HG03575 (cell line): ENCODE data around the gene TMEM80.
A peak's percentile ranks its signal among the peaks of the same experiment; 100 is the strongest.
"Not testable (repeated sequence)": the region's sequence is repeated elsewhere in the genome, so short reads cannot be mapped to it uniquely, and the experiment has no call there.

Source experiments
- ATAC-seq: cut with Tn5 transposase; IDR thresholded peaks from one replicate; pipeline ENCODE4 v1.9.1; 2021; ENCODE audit not compliant: unreplicated experiment, insufficient number of reproducible peaks, low FRiP score; ENCODE audit errors: extremely low read depth

The TMEM80 gene

DNA sequence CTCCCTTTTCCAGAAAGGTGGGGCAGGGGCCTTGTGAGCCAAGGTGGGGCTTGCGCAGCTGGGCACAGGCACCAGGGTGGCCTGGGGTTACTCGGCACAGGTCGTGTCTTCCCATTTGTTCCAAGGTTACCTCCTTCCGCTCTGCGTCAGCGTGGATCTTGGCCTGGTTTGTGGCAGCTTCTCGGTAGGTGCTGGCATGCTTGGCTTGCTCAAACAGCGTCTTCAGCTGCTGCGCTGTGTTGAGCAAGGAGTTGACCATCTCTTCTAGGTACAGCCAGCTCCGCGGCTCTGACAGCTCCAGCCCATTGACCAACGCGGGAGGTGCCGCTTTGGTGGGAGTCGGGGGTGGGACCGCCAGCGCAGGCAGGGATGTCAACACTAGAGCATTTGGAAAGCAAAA lies 21.2 kb upstream of the TMEM80 start:
- no peak for ATAC-seq

DNA sequence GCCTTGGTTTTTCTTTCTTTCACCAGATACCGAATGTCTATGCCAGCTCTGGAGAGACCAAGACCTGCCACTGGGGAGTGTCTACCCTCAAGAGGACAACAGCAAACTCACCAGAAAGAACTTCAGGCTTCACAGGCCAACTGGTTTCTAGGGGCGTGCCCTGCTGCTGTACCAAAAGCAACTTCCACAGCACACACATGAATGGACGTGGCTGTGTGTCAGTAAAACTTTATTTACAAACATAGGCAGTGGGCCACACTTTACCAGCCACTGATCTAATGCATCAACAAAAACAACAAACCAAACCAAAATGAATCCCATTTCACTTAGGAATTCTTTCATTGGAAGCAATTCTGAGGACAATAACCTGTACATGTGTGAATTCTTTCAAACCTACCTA lies 17.3 kb upstream of the TMEM80 start:
- no peak for ATAC-seq

- ATAC-seq = no peak
Measured at GRCh38 chr11:679271-680207, 16.1 kb upstream of the TMEM80 start.

DNA sequence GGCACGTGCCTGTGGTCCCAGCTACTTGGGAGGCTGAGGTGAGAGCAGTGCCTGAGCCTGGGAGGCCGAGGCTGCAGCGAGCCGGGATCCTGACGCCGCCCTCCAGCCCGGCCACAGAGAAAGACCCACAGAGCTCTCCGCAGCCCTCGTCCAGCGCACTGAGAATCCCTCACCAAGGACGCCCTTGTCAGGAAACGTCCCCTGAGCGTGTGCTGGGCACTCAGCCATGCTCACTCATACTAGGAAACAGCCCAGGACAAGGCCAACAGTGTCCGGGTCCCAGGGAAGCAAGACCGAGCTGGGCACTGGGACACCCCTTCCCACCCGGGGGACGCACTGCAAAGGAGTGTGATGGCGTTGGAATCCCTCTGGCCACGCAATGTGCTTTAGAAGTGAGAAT lies 15.1 kb upstream of the TMEM80 start:
- ATAC-seq = no peak

- no peak for ATAC-seq
Measured at GRCh38 chr11:680970-681369, 14.6 kb upstream of the TMEM80 start.

DNA sequence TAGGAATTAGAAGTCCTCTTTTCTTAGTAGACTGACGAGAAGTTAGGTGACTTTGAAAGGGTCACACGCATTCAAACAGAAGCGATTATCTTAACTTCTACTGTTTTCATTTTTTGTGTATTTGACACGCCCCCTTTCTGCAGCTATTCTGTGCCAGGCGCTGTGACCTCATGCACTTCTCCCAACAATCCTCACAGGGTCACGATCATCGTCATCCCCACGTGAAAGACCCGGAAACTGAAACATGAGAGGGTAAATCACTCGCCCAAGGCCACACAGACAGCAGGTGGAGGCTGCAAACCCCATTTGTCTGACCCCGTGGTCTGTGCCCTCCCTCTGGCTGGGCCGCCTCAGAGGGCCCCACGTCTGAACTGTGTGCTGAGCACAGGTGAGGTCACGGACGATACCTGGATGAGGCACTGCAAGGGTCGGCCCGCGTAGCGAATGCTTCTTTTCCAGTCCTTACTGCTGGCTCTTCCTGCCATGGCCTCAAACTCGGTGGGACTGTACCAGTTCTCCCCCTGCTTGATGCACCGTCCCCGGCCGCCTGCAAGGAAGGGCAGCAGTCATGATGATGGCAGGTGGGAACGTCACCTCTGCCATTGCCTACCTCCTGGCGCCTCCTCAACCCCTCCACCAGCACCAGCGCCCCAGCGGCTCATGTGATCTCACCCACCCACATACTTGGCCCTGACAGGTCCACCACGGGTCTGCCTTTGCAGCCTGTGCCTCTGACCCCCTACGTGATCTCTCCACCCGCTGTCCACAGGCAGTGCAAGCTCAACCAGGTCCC lies 9.0 kb upstream of the TMEM80 start:
- no peak for ATAC-seq

GRCh38 chr11:687751-688150 lies 7.9 kb upstream of the TMEM80 start:
- no peak for ATAC-seq

DNA sequence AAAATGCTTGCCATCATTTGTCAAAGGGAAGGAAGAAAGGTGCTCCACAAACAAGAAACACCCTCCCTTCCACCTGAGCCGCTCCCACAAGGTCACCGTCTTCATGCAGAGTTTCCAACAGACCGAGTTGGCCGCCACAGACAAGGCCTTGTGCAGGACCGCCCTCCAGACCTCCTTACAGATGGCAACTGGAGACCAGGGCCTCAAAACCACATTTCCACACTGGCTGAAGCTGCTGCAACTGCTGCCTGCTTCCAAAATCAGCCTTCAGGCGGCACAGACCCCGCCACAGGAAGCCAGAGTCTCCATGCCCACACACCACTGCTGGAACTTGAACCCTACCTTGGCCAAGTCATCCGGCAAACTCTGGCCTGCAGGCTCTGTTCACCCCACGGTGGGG lies 6.9 kb upstream of the TMEM80 start:
- no peak for ATAC-seq

DNA sequence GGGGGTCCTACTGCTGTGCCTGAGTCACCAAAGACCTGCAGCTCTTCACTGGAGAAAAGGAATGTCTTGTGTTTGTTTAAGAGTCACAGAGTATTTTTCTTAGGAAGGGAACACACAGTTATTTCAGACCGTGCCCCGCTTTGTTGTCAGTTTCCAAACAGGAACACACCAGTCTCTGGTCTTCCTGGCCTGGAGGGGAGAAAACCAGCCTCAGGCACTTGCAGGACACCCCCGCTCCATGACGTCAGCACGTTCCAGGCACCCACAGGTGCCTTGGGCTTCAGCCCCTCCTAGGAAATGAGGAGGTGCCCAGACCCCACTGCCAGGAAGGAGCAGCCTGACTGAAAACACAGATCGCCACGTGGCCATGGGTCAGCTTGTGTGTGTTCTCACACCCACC lies 6.0 kb upstream of the TMEM80 start:
- no peak for ATAC-seq

DNA sequence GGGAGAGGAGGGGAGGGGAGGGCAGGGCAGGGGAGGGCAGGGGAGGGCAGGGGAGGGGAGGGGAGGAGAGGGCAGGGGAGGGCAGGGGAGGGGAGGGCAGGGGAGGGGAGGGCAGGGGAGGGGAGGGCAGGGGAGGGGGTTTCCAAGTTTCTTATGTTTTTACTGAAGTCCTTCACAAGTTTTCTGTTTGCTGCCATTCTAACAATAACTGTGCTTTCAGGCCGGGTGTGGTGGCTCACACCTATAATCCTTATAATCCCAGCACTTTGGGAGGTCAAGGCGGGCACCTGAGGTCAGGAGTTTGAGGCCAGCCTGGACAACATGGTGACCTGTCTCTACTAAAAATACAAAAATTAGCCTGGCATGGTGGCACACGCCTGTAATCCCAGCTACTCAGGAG lies 5.4 kb upstream of the TMEM80 start:
- not testable (repeated sequence) for ATAC-seq

- no peak for ATAC-seq
Measured at GRCh38 chr11:690738-691633, 4.6 kb upstream of the TMEM80 start.

DNA sequence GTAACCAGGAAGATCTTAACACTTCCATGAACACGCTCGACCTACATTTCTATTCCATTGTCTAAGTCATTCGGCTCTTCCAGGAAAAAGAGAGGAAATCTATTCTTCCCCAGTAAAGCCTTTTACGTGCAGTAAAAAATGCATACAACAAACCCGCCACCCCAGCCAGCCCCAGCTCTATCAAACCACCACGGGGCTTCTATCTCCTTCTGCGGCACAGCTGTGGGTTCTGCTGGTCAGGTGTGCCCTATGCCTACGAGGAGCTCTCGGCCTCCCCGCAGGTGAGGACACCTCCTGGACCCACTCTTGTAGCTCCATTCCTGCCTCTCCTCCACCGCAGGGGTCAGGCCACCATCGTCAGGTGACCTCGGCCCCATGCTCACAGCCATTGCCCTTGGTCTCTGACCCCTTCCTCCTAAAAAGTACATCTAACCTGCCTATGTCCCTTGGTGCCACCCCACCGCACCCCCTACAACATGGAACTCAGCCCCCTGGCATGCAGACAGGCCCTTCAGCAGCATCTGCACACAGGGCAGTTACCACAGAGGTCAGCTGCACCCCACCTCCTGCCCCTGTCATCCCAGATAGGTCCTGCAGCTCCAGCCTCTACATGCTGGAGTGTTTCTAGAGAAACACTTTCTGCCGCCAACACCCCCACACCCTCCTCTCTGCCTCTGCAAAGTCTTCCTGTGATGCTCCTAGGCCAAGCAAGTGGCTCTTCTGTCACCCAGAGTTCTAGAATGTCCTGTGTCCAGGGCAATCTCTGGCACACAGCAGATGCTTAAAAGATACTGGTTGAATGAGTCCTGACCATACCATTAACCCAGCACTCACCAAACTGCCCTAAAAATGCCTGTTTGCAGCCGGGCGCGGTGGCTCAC lies 3.7 kb upstream of the TMEM80 start:
- ATAC-seq = no peak

GRCh38 chr11:692824-693414 lies 2.7 kb upstream of the TMEM80 start:
- no peak for ATAC-seq

DNA sequence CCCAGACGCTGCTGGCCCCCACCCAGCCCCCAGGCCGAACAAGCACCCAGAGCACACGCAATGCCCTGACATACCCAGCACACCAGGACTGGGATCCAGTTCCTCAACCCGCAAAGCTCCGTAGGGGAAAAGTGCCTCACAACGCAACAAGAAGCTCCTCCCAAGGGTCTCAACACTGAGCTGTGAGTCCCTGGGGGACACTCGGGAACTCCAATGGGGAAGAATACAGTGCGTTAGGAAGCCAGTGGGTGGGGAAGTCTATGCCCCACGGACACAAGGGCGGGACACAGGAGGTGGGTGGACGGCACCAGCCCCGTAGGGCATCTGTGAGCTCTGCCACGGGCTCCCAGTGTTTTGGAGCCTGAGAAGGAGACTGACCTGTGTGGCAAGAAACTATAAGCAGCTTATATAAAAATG lies 2.2 kb upstream of the TMEM80 start:
- ATAC-seq = no peak

DNA sequence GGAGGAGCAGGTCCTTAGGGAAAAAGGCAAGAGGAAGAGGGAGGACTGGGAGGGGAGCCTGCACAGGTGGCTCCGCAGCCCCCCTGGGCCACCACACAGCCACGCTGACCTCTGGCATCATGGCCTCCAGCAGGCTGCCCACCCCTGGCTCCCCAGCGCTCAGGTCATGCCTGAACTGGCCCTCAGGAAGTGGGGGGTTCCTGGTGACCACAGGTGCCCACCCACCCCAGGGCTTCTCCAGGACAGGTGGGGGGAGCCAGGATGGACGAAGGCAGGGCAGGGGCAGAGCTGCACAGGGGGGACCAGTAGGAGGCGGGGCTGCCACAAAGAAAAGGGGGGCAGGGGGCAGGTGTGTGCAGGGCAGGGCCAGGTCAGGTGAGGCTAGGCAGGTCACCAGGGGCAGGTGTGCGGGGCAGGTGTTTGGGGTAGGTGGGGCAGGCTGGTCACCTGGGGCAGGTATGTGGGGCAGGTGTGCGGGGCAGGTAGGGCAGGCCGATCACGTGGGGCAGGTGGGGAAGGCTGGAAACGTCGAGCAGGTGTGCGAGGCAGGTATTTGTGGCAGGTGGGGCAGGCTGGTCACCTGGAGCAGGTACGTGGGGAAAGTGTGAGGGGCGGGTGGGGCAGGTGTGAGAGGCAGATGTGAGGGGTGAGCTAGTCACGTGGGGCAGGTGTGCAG lies 1.6 kb upstream of the TMEM80 start:
- no peak for ATAC-seq

DNA sequence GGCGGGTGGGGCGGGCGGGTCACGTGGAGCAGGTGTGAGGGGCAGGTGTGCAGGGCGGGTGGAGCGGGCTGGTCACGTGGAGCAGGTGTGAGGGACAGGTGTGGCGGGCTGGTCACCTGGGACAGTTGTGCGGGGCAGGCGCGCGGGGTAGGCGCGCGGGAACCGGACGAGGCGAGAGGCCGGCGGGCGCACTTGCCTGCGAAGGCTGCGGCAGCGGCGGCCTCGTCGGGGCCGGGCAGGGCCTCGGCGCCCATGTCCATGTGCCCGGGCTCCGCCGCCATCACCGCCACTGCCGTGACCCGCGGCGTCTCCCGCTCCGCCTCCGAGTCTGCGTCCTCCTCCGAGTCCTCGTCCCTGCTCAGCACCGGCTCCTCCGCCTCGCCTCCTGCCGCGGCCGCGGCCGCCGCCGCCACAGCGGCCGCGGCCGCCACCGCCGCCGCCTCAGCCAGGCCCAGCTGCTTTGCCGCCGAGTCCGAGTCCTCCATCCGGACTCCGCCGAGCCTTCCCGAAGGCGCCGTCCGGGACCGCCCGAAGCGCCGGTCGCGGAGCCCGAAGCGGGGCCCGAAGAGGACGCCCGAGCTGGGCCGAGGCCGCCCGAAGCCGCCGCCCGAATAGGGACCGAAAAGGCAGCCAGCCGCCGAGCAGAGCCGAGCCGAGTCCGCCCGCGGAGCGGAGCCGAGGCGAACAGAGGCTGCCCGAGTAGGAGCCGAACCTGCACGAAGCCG lies 891 bp upstream of the TMEM80 start, which contains the start of gene DEAF1:
TSS of gene DEAF1 (minus strand) at position 660 of the 725 bp plus-strand sequence. CDS start at position 485, 175 bp downstream.
- peak; percentile 74 for ATAC-seq

DNA sequence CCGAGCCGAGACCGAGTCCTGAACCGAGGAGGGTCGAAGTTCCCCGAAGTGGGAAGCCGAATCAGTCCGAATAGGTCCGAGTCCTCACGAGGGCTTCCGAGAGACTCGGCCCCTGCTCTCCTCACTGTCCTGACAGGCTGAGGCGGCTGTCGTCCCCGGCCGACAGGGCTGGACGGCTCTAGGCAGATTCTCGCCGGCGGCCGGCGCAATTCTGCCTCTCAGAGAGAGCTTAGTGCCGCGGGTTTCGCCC lies 403 bp upstream of the TMEM80 start:
- ATAC-seq = no peak
